Activated T-cell treated with anti-CD3 and anti-CD28 coated beads for 24 hours (primary cell): ENCODE results near the gene MINK1.

ENCODE experiments used
- DNase-seq: peaks from one replicate; pipeline ENCODE4 v3.0.0-alpha.2; 2020; ENCODE audit warnings: low read depth

MINK1 gene

GRCh38 chr17:4872786-4873185 is 39.6 kb downstream of the MINK1 start:
- no peak for DNase-seq

GRCh38 chr17:4877089-4877488 is 43.9 kb downstream of the MINK1 start:
- no peak for DNase-seq

- DNase-seq, result no peak
Measured at GRCh38 chr17:4879601-4880000, 46.5 kb downstream of the MINK1 start.

GRCh38 chr17:4880857-4881256 is 47.7 kb downstream of the MINK1 start:
- no peak for DNase-seq

GRCh38 chr17:4881761-4882555 is 48.8 kb downstream of the MINK1 start:
- peak; percentile 32 for DNase-seq

GRCh38 chr17:4884489-4884888 is 51.3 kb downstream of the MINK1 start:
- DNase-seq, result no peak

DNA sequence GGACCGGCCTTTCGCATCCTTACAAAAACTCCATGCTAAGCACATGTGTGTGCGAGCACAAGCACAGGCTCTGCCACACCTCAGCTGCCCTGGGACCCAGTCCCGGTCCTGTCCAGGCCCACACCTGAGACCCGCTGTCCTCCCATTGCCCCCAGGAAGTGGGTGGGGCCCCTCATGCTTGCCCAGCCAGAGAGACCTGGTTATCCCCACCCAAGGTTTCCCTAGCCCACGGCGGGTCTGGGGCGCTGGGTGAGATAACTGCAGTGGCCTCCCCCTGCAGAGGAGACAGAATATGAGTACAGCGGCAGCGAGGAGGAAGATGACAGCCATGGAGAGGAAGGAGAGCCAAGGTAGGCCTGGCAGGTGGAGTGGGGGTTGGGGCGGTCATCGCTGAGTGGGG is 53.7 kb downstream of the MINK1 start:
- DNase-seq, result no peak

- no peak for DNase-seq
Measured at GRCh38 chr17:4887581-4887980, 54.4 kb downstream of the MINK1 start.

DNA sequence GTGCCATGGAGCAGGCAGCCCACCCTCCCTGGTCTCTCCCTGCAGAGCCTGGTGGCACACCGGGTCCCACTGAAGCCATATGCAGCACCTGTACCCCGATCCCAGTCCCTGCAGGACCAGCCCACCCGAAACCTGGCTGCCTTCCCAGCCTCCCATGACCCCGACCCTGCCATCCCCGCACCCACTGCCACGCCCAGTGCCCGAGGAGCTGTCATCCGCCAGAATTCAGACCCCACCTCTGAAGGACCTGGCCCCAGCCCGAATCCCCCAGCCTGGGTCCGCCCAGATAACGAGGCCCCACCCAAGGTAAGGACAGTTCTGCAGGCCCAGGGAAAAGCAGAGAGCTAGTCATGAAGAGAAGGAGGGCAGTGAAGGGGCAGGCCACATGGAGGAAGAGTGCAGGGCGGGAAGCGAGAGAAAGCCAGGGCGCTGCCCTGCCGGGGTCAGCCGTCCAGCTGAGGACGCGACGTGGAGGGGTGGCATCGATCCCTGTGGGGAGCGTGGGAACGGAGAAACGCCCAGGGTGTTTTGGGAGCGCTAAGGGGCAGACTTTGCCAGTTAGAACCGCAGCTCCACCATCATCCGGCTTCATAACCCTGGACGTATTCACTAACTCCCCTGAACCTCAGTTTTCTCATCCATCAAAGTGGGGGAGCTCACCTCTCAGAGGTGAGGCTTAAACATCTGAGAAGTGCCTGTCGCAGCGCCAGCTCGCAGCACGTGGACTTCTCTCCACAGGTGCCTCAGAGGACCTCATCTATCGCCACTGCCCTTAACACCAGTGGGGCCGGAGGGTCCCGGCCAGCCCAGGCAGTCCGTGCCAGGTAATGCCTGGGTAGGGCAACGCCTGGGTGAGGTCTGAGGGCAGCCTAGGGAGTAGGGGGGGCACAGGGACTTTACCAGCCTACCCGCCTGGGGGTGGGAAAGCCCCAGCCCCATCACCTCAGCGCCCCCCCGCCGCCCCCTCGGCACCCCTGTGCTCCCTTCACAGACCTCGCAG is 58.6 kb downstream of the MINK1 start:
- no peak for DNase-seq

GRCh38 chr17:4892499-4893221 is 59.5 kb downstream of the MINK1 start:
- no peak for DNase-seq

DNA sequence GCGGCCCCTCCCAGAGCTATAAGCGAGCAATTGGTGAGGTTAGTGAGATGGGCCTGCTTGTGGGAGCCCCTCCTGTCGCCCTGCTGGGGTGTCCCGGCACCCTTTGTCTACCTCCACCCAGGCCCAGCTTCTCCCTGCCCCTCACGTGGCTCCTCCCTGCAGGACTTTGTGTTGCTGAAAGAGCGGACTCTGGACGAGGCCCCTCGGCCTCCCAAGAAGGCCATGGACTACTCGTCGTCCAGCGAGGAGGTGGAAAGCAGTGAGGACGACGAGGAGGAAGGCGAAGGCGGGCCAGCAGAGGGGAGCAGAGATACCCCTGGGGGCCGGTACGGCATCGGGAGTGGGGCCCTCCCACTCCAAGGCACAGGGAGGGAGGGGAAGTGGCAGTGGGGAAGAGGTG is 60.1 kb downstream of the MINK1 start:
- no peak for DNase-seq

DNA sequence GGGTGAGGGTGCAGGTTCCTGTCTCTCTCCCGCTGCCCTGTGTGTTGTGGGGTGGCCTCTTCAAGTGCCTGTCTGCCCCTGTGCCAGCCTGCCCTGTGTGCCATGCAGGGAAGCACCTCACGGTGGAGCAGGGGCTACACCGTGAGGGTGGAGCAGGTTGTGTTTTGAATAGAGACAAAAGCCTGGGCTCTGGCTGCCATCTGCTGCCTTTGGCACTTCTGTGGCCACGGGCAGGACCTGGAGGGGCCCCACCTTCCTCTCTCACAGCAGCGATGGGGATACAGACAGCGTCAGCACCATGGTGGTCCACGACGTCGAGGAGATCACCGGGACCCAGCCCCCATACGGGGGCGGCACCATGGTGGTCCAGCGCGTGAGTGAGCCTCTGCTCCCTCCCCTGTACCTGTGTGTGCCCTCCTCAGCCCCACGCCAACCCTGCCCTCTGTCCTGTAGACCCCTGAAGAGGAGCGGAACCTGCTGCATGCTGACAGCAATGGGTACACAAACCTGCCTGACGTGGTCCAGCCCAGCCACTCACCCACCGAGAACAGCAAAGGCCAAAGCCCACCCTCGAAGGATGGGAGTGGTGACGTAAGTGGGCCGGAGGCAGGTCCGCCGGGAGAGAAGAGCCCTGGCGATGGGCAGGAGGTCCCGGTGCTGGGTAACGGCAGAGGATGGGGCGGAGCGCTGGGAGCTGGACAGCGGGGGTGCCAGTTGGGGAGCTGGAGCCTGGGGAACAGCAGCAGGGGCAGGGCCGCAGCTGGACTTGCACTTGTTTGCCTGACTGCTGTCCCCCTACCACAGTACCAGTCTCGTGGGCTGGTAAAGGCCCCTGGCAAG is 60.8 kb downstream of the MINK1 start:
- DNase-seq, result no peak

DNA sequence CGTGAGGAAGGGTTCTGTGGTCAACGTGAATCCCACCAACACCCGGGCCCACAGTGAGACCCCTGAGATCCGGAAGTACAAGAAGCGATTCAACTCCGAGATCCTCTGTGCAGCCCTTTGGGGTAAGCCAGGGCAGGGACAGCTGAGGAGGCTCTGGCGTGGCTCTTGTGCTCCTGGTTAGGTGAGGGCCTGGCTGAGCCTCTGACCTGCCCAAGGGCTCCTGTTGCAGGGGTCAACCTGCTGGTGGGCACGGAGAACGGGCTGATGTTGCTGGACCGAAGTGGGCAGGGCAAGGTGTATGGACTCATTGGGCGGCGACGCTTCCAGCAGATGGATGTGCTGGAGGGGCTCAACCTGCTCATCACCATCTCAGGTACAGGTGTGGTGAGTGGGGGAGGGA is 62.0 kb downstream of the MINK1 start:
- no peak for DNase-seq

- DNase-seq, result no peak
Measured at GRCh38 chr17:4895657-4896331, 62.7 kb downstream of the MINK1 start.

GRCh38 chr17:4896332-4897197 is 63.4 kb downstream of the MINK1 start:
- DNase-seq, result no peak

DNA sequence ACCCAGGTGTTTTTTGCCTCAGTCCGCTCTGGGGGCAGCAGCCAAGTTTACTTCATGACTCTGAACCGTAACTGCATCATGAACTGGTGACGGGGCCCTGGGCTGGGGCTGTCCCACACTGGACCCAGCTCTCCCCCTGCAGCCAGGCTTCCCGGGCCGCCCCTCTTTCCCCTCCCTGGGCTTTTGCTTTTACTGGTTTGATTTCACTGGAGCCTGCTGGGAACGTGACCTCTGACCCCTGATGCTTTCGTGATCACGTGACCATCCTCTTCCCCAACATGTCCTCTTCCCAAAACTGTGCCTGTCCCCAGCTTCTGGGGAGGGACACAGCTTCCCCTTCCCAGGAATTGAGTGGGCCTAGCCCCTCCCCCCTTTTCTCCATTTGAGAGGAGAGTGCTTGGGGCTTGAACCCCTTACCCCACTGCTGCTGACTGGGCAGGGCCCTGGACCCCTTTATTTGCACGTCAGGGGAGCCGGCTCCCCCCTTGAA is 64.1 kb downstream of the MINK1 start:
- no peak for DNase-seq

DNA sequence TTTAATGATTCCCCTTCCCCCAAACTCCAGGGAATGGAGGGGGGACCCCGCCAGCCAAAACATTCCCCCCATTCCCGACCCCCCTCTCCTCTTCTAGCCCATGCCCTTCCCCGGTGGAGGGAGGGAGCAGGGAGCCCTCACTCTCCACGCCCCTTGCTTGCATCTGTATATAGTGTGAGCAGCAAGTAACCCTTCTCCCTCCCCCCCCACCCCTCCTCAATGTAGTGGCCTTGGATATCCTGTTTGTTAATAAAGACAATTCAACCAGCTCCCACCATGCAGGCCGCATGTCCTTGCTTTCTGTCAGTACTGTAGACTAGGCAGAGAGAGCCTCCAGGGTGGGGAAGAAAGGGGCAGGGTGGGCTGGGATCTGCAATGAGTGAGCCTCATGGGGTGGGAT is 64.6 kb downstream of the MINK1 start:
- no peak for DNase-seq

DNA sequence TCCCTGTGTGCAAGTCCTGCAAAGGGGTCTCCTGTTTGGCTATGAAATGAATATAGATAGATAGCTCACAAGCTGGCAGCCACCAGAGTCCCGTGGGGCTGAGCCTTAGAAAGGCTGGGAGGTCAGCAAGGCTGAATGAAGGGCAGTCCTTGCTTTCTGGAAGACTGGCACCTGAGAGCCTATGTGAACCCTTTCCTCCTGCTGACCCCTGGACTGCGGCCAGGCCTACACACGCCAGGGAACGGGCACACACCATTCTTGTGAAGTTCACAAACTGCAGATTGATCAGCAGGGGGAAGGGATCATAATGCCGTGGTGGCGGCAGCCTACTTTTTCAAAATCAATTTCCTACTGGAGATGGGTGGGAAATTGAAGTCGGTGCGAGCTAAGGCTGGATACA is 65.2 kb downstream of the MINK1 start:
- no peak for DNase-seq

GRCh38 chr17:4898927-4899326 is 65.8 kb downstream of the MINK1 start:
- DNase-seq, result no peak
